Middle frontal gyrus (tissue), 1 donor: ENCODE measurements around the gene C1orf210.

Experiments used
- DNase-seq: peaks from one replicate; pipeline ENCODE4 v3.0.0-alpha.2; 2015; ENCODE audit warnings: low spot score; ENCODE audit errors: extremely low spot score

C1orf210 gene

GRCh38 chr1:43312663-43313515, 27.5 kb upstream of the C1orf210 start:
- DNase-seq, result no peak

- no peak for DNase-seq
Measured at GRCh38 chr1:43312212-43312623, 26.8 kb upstream of the C1orf210 start.

- DNase-seq, result no peak
Measured at GRCh38 chr1:43311521-43311920, 26.1 kb upstream of the C1orf210 start.

GRCh38 chr1:43309405-43310025, 24.1 kb upstream of the C1orf210 start:
- DNase-seq, result no peak

GRCh38 chr1:43308635-43309404, 23.4 kb upstream of the C1orf210 start:
- DNase-seq, result no peak

- no peak for DNase-seq
Measured at GRCh38 chr1:43307458-43308158, 22.2 kb upstream of the C1orf210 start.

- no peak for DNase-seq
Measured at GRCh38 chr1:43306688-43307457, 21.5 kb upstream of the C1orf210 start.

- no peak for DNase-seq
Measured at GRCh38 chr1:43305926-43306687, 20.7 kb upstream of the C1orf210 start.

- DNase-seq, result no peak
Measured at GRCh38 chr1:43305461-43305860, 20.1 kb upstream of the C1orf210 start.

GRCh38 chr1:43304771-43305300, 19.5 kb upstream of the C1orf210 start:
- no peak for DNase-seq

- no peak for DNase-seq
Measured at GRCh38 chr1:43304314-43304681, 18.9 kb upstream of the C1orf210 start.

- DNase-seq, result no peak
Measured at GRCh38 chr1:43303471-43304313, 18.3 kb upstream of the C1orf210 start.

GRCh38 chr1:43302721-43303470, 17.5 kb upstream of the C1orf210 start:
- no peak for DNase-seq

- DNase-seq, result no peak
Measured at GRCh38 chr1:43302201-43302600, 16.8 kb upstream of the C1orf210 start.

GRCh38 chr1:43300378-43301094, 15.2 kb upstream of the C1orf210 start, which contains the start of gene TIE1:
TIE1 (plus strand) TSS chr1:43300982; CDS start chr1:43301072, 90 bp downstream.
- DNase-seq, result no peak

GRCh38 chr1:43299101-43299500, 13.7 kb upstream of the C1orf210 start:
- no peak for DNase-seq

- DNase-seq, result no peak
Measured at GRCh38 chr1:43298055-43298454, 12.7 kb upstream of the C1orf210 start.
